ENCODE data around the gene UMAD1. TPM values are rescaled to one million over a fixed set of nuclear protein-coding genes. Genes with fewer than 3 reads are reported as not detected.
A peak's percentile ranks its signal among the peaks of the same experiment; 100 is the strongest.

UMAD1 gene
- total RNA-seq, 8 experiments from 2014 or later, result 7.8 to 19.1 (median 12.5) TPM

DNA sequence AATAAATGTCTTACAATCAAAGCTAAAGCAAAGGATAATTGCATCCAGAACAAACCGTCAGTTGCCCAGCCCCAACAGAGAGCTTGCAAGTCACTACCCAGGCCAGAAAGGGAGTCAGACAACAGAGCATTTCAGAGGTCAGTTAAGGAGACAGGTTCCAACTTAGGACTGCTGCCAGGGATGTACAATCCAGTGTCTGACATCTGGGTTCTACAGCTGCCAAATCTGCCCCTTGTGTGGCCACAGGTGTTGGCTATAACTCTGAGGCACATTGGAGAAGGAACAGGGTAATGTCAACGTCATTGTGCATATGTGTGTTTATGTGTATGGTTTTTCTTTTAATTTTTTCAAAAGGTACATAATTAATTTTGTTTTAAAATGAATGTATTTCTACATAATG lies 242.8 kb downstream of the UMAD1 start:
- in situ Hi-C loops (cut with MboI; ENCODE audit: low pct_unique_long_range_greater_than_20kb in 2 of 9, low sequenced_read_pairs in 9 of 9, unreplicated experiment in 9 of 9), result no loop called here
- Histone ChIP-seq H3K27ac (no peak overlapping the region), H3K4me1 (replicated peaks in 1 of 2) (no peaks in the 10 kb centered on the region), H3K4me3 (no peak overlapping the region)
- WGBS, 10 experiments, result 50 to 100% (median 100%) methylated on average over 1 to 2 of the region's 2 CpGs; no CpG with 5 or more reads in 3 of the 10 experiments
- ATAC-seq (replicated peaks in 6 of 8), result no peak

DNA sequence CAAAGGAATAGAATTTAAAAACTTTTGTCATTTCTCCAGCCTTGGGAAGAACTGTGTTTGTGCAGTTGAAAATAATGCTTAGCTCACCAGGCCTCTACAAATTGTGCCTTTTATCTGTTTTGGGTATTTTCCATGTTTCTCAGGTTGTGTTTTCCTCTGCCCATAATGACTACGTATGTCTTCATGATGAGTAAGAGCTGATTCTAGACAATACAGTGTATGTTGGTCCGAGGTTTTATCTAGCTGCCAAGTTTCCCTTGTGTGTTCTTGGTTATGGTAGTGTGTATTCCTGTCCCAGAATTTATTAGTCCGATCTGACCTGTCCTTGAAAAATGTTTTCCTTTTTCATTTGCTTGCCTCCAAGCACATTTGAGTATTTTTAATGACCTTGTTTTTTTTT lies 244.3 kb downstream of the UMAD1 start:
- H3K4me3 ChIP-seq, result no peak overlapping the region
- in situ Hi-C loops (cut with MboI; ENCODE audit: low pct_unique_long_range_greater_than_20kb in 2 of 9, low sequenced_read_pairs in 9 of 9, unreplicated experiment in 9 of 9), result no loop called here
- 36 to 94% (median 72%) methylated on average over 1 to 3 of the region's 3 CpGs; no CpG with 5 or more reads in 1 of the 10 experiments for WGBS, 10 experiments

DNA sequence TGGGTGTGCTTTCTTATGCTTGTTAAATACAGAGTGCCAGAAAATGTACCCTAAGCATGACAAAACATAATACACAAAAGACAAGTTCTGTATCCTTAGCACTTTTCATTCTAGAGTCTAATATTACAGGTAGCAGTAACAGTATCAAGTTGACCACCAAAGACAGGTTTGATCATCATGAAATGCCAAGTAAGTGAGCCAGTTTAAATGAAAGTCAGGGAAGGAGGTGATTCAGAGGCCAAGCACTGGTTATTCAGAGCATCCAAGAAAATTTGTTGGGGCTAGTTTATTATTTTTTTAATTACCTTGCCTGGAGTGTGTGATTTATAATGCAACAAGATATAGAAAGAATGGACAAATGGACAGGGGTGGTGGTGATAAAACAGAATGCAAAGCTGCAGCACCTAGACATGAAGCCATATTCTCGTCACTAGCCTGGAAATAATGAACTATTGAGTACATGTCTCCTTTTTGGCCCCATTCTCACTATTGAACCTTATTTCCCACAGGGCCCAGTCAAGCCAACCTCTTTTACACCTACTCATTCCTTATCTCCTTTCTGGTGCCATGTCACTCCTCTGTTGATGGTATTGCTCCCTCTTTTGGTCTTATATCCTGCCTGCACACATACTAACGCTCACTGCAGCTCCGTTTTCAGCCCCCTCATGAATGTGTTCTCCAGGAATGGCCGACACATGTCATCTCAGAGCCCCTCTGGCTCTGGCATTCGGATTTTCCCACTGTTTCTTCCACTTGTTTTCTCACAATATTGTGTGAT lies 249.4 kb downstream of the UMAD1 start:
- ATAC-seq (replicated peaks in 6 of 8), result no peak
- 67 to 100% (median 87%) methylated on average over 1 to 5 of the region's 5 CpGs; no CpG with 5 or more reads in 2 of the 10 experiments for WGBS, 10 experiments
- no peaks in the 10 kb centered on the region for H3K4me1 ChIP-seq (replicated peaks in 1 of 2)
- in situ Hi-C loops (cut with MboI; ENCODE audit: low pct_unique_long_range_greater_than_20kb in 2 of 9, low sequenced_read_pairs in 9 of 9, unreplicated experiment in 9 of 9), result no loop called here
- no peak overlapping the region for H3K4me3 ChIP-seq
- no peak overlapping the region for H3K27ac ChIP-seq

More for the DNA sequence above, 244.3 kb downstream of the UMAD1 start:
- Histone ChIP-seq H3K27ac (no peak overlapping the region), H3K4me1 (replicated peaks in 1 of 2) (no peaks in the 10 kb centered on the region)
- ATAC-seq (replicated peaks in 6 of 8), result no peak

DNA sequence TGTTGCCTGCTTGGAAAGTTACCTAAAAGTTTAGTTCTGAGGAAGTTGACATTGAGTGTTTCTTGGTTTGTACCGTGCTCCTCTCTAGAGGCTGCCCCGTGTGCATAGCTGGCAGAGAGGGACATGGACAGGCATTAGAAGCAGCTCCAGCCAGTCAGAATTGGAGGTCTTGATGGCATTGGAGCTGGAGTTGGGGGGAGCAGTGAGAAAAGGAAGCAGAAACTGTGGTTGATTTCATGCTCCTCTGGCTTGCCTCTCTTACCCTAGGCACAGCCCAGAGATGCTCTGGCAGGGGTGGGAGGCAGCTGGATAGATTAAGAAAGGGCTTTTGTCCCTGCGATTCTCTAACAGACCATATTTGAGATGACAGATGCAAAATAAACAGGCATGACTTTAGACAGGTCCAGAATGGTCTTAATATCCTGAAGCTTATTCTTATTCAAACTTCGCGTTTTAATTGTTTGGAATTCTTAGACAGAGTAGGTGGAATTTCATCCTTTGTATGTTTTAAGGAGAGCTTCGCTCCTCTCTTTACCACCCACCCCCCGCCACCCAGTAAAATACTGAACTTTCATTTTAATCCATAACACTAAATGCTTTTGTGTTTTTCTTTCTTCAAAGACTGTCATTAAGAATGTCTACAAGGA lies 254.6 kb downstream of the UMAD1 start:
- no peak overlapping the region for H3K27ac ChIP-seq
- in situ Hi-C loops (cut with MboI; ENCODE audit: low pct_unique_long_range_greater_than_20kb in 2 of 9, low sequenced_read_pairs in 9 of 9, unreplicated experiment in 9 of 9), result no loop called here
- no peak for ATAC-seq (replicated peaks in 6 of 8)
- no peak overlapping the region for H3K4me3 ChIP-seq
- 72 to 100% (median 93%) methylated on average over 2 to 7 of the region's 7 CpGs for WGBS, 10 experiments
- no peaks in the 10 kb centered on the region for H3K4me1 ChIP-seq (replicated peaks in 1 of 2)

DNA sequence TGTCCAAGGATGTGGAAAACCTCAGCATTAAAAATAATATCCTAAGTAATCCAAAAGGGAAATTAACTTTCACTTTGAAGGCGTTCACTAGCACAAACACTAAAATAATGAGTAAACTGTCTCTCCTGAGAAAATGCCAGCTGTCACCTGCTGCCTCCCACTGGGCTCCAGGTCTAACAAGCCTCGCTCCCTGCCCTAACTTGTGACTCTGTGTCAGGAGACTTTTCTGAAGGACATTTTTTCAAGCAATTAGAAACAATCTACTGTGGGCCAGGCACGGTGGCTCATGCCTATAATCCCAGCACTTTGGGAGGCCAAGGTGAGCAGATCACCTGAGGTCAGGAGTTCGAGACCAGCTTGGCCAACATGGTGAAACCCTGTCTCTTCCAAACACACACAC lies 255.2 kb downstream of the UMAD1 start:
- H3K4me3 ChIP-seq, result no peak overlapping the region
- H3K27ac ChIP-seq, result no peak overlapping the region
- in situ Hi-C loops (cut with MboI; ENCODE audit: low pct_unique_long_range_greater_than_20kb in 2 of 9, low sequenced_read_pairs in 9 of 9, unreplicated experiment in 9 of 9), result no loop called here
- H3K4me1 ChIP-seq (replicated peaks in 1 of 2), result no peaks in the 10 kb centered on the region
- 69 to 100% (median 83%) methylated on average over 1 to 3 of the region's 4 CpGs; no CpG with 5 or more reads in 1 of the 10 experiments for WGBS, 10 experiments
- no peak for ATAC-seq (replicated peaks in 6 of 8)

DNA sequence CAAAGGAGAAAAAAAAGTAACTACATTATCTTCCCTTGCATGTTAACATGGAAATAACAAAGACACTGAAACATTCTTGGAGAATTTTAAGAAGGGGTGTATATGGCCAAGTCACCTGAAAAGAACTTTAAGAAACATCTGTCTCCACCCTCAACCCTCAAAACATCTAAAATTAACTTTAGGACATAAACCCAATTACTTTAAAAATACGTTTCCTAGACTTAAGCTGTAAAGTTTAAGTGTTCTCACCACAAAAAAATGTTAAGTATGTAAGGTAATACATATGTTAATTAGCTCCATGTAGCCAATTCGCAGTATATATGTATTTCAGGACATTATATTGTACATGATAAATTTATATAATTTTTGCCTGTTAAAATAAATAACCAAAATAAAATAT lies 257.0 kb downstream of the UMAD1 start:
- Histone ChIP-seq H3K4me1 (replicated peaks in 1 of 2) (no peaks in the 10 kb centered on the region), H3K4me3 (no peak overlapping the region), H3K27ac (no peak overlapping the region)
- ATAC-seq (replicated peaks in 6 of 8), result peak in 1 of 8 experiments; percentile 50
- in situ Hi-C loops (cut with MboI; ENCODE audit: low pct_unique_long_range_greater_than_20kb in 2 of 9, low sequenced_read_pairs in 9 of 9, unreplicated experiment in 9 of 9), result no loop called here
- WGBS, 10 experiments, result 4 to 88% (median 60%) methylated on average over 1 to 2 of the region's 2 CpGs; no CpG with 5 or more reads in 1 of the 10 experiments

DNA sequence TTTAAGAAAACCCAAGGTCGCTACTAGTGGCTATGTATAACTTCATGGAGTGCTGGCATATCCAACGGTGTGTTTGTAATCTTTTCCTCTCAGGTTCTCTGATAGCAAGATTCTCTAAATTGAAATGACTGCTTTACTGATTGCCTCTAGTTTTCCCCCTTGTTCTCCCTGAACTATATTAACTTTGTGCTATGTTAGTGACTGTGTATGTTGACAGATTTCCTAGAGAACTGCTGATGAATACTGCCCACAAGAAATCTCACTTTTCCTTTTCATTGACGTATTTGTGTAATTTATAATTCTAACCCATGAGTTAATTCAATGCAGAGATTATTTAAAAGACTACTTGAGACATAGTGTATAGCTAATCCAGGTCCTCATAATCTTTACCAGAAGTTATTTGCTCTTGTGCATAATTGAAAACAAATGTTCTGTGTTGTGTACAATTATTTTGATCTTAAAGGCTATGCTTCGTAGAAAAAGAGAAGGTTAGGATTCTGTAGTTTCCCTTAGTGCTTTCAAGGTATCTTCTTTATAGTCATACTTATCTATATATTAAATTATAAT lies 257.5 kb downstream of the UMAD1 start:
- in situ Hi-C loops (cut with MboI; ENCODE audit: low pct_unique_long_range_greater_than_20kb in 2 of 9, low sequenced_read_pairs in 9 of 9, unreplicated experiment in 9 of 9), result no loop called here
- Histone ChIP-seq H3K4me1 (replicated peaks in 1 of 2) (no peaks in the 10 kb centered on the region), H3K27ac (no peak overlapping the region), H3K4me3 (no peak overlapping the region)
- ATAC-seq (replicated peaks in 6 of 8), result peak in 1 of 8 experiments; percentile 59
- 32 to 100% (median 67%) methylated on average over 1 to 4 of the region's 4 CpGs for WGBS, 10 experiments

DNA sequence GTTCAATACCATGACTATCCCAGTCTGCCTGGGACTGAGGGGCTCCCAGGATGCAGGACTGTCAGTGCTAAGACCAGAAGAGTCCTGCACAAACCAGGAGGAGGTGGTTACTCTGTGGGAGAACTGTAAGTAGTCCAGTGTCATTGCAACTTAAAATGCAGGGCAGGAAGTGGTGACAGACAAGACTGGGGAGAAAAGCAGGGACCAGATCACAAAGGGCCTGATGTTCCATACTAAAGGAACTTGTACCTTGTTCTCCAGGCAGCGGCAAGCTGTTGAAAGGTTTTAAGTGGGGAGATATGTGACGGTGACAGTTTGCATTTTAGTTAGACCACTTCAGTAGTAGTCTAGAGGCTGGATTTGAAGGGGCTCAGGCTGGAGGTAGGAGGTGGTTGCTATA lies 262.3 kb downstream of the UMAD1 start:
- H3K27ac ChIP-seq, result no peak overlapping the region
- H3K4me3 ChIP-seq, result no peak overlapping the region
- no peaks in the 10 kb centered on the region for H3K4me1 ChIP-seq (replicated peaks in 1 of 2)
- peak in 2 of 8 experiments; percentile 11 to 33 for ATAC-seq (replicated peaks in 6 of 8)
- 86 to 100% (median 95%) methylated on average over 1 to 2 of the region's 2 CpGs; no CpG with 5 or more reads in 6 of the 10 experiments for WGBS, 10 experiments
- in situ Hi-C loops (cut with MboI; ENCODE audit: low pct_unique_long_range_greater_than_20kb in 2 of 9, low sequenced_read_pairs in 9 of 9, unreplicated experiment in 9 of 9), result no loop called here

DNA sequence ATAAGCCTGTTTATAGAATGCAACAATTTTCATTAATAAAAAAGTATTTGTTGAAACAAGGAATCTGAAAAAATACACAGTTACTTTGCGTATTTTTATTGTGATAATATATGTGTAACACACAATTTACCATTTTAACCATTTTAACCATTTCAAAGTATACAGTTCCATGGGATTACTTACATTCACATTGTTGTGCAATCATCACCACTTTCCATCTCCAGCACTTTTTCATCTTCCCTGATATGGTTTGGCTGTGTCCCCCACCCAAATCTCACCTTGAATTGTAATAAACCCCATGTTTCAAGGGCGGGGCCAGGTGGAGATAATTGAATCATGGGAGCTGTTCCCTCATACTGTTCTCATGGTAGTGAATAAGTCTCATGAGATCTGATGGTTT lies 266.8 kb downstream of the UMAD1 start:
- H3K27ac ChIP-seq, result no peak overlapping the region
- in situ Hi-C loops (cut with MboI; ENCODE audit: low pct_unique_long_range_greater_than_20kb in 2 of 9, low sequenced_read_pairs in 9 of 9, unreplicated experiment in 9 of 9), result no loop called here
- WGBS, 10 experiments, result 56 to 100% (median 90%) methylated on average over 1 to 2 of the region's 2 CpGs; no CpG with 5 or more reads in 1 of the 10 experiments
- no peaks in the 10 kb centered on the region for H3K4me1 ChIP-seq (replicated peaks in 1 of 2)
- ATAC-seq (replicated peaks in 6 of 8), result no peak
- no peak overlapping the region for H3K4me3 ChIP-seq

DNA sequence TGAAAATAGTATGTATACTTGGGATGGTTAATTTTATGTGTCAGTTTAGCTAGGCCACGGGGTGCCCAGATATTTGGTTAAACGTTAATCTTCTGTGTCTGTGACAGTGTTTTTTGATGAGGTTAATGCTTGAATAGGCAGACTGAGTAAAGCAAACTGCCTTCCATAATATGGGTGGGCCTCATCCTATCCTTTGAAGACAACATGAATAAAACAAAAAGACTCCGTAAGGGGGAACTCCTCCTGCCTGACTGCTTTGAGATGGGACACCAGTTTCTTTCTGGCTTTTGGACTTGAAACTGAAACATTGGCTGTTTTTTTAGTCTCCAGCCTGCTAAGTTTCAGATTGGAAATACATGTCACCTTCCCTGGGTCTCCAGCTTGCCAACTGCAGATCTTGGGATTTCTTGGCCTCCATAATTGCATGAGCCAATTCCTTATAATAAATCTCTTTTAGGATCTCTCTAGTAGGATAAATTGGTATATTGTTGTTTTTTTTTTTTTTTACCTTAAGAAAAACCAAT lies 268.1 kb downstream of the UMAD1 start:
- in situ Hi-C loops (cut with MboI; ENCODE audit: low pct_unique_long_range_greater_than_20kb in 2 of 9, low sequenced_read_pairs in 9 of 9, unreplicated experiment in 9 of 9), result no loop called here
- Histone ChIP-seq H3K4me1 (replicated peaks in 1 of 2) (no peaks in the 10 kb centered on the region), H3K27ac (no peak overlapping the region), H3K4me3 (no peak overlapping the region)
- 0 to 60% (median 7%) methylated on average over 1 to 3 of the region's 3 CpGs; no CpG with 5 or more reads in 1 of the 10 experiments for WGBS, 10 experiments
- ATAC-seq (replicated peaks in 6 of 8), result peak in 3 of 8 experiments; percentile 58 to 82 (median 78)

DNA sequence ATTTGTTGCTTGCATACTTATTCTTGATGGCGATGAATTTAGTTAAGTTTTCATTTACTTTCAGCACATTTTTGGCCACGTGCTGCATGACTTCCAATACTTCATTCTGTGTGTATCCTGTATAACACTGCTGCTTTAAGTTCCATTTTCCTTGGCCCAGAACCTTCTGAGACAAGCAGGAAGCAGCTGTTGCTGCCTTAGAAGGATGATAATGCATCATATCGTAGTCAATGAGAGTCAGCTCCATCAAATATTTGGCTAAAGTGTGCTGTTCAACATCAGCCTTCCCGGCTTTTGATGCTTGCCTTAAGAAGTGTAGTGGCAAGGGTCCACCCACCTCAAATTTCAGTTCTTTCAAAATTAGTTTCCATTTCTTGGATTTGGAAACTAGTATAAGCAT lies 268.8 kb downstream of the UMAD1 start:
- Histone ChIP-seq H3K4me3 (no peak overlapping the region), H3K4me1 (replicated peaks in 1 of 2) (no peaks in the 10 kb centered on the region), H3K27ac (no peak overlapping the region)
- 40 to 100% (median 94%) methylated on average over 1 to 4 of the region's 4 CpGs; no CpG with 5 or more reads in 1 of the 10 experiments for WGBS, 10 experiments
- no peak for ATAC-seq (replicated peaks in 6 of 8)
- in situ Hi-C loops (cut with MboI; ENCODE audit: low pct_unique_long_range_greater_than_20kb in 2 of 9, low sequenced_read_pairs in 9 of 9, unreplicated experiment in 9 of 9), result no loop called here

DNA sequence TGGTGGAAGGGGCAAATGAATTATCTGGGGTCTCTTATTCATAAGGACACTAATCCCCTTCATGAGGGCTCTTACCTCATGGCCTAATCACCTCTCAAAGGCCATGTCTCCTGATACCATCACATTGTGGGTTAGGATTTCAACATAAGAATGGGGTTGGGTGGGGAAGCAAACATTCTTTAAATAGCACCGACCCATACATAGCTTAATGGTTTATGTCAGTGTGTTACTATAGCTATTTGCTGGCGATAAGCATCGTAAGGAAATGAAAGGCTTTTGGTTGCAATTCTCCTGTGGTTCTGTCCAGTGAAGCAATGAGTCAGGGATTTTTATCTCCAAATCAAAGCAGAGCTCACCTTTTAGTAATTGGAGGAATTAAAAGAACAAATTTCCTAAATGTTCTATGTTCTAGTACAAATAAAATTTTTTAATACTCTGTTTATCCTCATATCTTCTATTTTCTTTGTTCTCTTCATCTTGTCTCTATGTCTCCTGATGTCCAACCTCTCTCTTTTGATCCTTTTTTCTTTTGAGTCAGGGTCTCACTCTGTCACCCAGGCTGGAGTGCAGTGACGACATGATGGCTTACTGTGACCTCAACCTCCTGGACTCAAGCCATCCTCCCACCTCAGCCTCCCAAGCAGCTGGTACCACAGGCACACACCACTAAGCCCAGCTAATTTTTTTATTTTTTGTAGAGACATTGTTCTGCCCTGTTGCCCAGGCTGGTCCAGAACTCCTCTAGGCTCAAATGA lies 271.0 kb downstream of the UMAD1 start:
- in situ Hi-C loops (cut with MboI; ENCODE audit: low pct_unique_long_range_greater_than_20kb in 2 of 9, low sequenced_read_pairs in 9 of 9, unreplicated experiment in 9 of 9), result no loop called here
- H3K4me1 ChIP-seq (replicated peaks in 1 of 2), result no peaks in the 10 kb centered on the region
- ATAC-seq (replicated peaks in 6 of 8), result peak in 3 of 8 experiments; percentile 26 to 58 (median 40)
- no peak overlapping the region for H3K4me3 ChIP-seq
- no peak overlapping the region for H3K27ac ChIP-seq
- WGBS, 10 experiments, result 43 to 100% (median 73%) methylated on average over 1 to 4 of the region's 4 CpGs
